ENCODE data around the gene FGR. TPM values are rescaled to one million over a fixed set of nuclear protein-coding genes. Genes with fewer than 3 reads are reported as not detected.

FGR gene
- total RNA-seq, 1 donor = 0.36 TPM

GRCh38 chr1:27605300-27605766 is 29.7 kb downstream of the FGR start:
- no peaks in the 10 kb centered on the region for H3K36me3 ChIP-seq (ENCODE audit: insufficient read depth, low read length)
- no peaks in the 10 kb centered on the region for H3K9me3 ChIP-seq (ENCODE audit: low read depth, low read length)
- no peak overlapping the region for H3K27ac ChIP-seq (ENCODE audit: low read depth, low read length)
- no peak overlapping the region for H3K4me2 ChIP-seq (ENCODE audit: insufficient read depth, low read length)
- peak; percentile 79 for DNase-seq (ENCODE audit: insufficient read length, low spot score, missing footprints)
- H2AFZ ChIP-seq (ENCODE audit: low read length) = no peak overlapping the region
- peaks cover 21% of the 10 kb centered on the region for H4K20me1 ChIP-seq (ENCODE audit: insufficient read depth, low read length)
- H3K27me3 ChIP-seq (ENCODE audit: insufficient read depth, low read length) = peaks cover 7% of the 10 kb centered on the region
- peaks cover 17% of the 10 kb centered on the region for H3K4me1 ChIP-seq (ENCODE audit: insufficient read depth, low read length)
- peaks cover 33% of the 10 kb centered on the region for H3K79me2 ChIP-seq (ENCODE audit: insufficient read depth, low read length)
- TF ChIP-seq, protein P1, sequence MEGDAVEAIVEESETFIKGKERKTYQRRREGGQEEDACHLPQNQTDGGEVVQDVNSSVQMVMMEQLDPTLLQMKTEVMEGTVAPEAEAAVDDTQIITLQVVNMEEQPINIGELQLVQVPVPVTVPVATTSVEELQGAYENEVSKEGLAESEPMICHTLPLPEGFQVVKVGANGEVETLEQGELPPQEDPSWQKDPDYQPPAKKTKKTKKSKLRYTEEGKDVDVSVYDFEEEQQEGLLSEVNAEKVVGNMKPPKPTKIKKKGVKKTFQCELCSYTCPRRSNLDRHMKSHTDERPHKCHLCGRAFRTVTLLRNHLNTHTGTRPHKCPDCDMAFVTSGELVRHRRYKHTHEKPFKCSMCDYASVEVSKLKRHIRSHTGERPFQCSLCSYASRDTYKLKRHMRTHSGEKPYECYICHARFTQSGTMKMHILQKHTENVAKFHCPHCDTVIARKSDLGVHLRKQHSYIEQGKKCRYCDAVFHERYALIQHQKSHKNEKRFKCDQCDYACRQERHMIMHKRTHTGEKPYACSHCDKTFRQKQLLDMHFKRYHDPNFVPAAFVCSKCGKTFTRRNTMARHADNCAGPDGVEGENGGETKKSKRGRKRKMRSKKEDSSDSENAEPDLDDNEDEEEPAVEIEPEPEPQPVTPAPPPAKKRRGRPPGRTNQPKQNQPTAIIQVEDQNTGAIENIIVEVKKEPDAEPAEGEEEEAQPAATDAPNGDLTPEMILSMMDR (IDR thresholded peaks at IDR 0.05; ENCODE audit: extremely low read depth, low read depth, low read length) = no peak
- H3K4me3 ChIP-seq (ENCODE audit: insufficient read depth, low read length) = no peak overlapping the region

DNA sequence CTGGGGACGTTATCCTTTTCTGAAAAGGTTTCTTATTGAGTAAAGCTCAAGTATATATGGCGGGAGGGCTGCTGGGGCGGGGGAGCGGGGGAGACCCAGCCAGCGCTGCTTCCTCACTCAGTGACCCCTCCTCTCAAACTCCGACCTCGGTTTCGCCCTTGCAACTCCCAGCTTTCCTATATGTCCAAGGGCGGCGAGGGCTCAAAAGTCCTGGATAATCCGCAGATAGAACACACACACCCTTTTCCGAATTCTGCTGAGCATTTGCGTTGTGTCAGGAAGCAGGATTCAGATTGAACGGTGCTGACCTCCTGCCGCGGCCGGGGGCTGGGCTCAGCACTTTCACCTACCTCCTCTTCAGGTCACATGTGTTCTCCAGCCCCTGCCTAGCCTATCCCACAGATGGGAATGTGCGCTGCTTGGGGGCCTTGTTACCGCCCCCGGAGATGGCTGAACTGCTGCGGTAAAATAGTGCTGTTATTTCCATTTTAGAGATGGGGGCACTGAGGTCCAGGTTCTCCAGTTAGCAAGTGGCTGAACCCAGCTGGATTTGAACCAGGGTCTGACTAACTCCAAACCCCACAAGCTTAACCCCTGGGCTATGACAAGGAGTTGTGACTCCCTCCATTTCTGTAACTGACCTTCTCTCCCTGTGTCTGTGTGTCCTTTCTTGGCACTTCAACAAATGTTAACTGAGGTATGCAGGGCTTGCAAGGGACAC is 30.2 kb downstream of the FGR start:
- peak overlapping the region; percentile 92 for H3K4me2 ChIP-seq (ENCODE audit: insufficient read depth, low read length)
- peak; percentile 62 for DNase-seq (ENCODE audit: insufficient read length, low spot score, missing footprints)
- H3K4me3 ChIP-seq (ENCODE audit: insufficient read depth, low read length) = peak overlapping the region; percentile 87
- TF ChIP-seq, protein P1 (IDR thresholded peaks at IDR 0.05; ENCODE audit: extremely low read depth, low read depth, low read length) = no peak
- H3K79me2 ChIP-seq (ENCODE audit: insufficient read depth, low read length) = peaks cover 39% of the 10 kb centered on the region
- H3K36me3 ChIP-seq (ENCODE audit: insufficient read depth, low read length) = no peaks in the 10 kb centered on the region
- H3K9me3 ChIP-seq (ENCODE audit: low read depth, low read length) = no peaks in the 10 kb centered on the region
- no peak overlapping the region for H2AFZ ChIP-seq (ENCODE audit: low read length)
- peaks cover under 1% of the 10 kb centered on the region for H3K27me3 ChIP-seq (ENCODE audit: insufficient read depth, low read length)
- peaks cover 22% of the 10 kb centered on the region for H3K4me1 ChIP-seq (ENCODE audit: insufficient read depth, low read length)
- H4K20me1 ChIP-seq (ENCODE audit: insufficient read depth, low read length) = peaks cover 27% of the 10 kb centered on the region
- H3K27ac ChIP-seq (ENCODE audit: low read depth, low read length) = no peak overlapping the region

DNA sequence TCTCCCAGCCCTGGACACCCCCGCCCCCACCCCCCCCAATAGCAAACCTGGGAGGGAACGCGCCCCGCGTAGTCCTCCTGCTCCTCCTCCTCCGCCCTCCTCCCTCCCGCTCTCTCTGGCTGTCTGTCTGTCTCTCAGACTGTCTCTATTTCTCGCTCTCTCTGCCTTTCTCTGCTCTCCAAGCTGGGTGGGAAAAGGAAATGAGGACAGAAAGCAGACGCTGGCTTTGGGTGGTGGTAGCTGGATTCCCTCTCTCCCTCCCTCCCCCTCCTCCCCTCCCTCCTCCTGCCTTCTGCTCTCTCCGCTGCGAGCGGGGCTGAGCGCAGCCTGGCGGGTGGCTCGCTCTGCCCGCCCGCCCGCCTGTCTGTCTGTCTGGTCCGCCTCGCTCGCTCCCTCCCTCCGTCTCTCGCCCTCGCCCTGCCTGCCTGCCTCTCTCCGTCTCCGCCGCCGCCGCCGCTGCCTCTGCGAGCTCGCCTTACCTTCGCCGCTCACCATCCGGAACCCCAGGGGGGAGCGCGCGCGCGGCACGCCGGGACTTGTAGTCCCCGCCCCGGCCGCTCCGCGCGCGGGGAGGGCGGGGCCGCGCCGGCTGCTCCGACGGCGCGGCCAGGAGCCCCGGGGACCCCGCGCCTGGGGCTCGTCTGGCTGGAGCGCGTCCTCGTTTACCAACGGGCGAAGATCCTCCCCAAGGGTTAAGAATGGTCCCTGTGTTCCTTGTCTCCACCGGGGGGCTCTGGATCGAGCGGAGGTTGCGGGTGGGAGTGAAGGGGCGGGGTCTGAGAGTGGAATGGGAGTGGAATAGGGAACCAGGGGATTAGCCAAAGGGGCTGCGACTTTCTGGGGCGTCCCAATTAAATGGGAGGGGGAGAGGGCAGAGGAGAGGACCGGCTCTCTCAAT is 31.1 kb downstream of the FGR start, which contains the start of gene AHDC1:
AHDC1 (minus strand) TSS at position 464 of the 898 bp plus-strand sequence. CDS start 52,029 bp downstream, outside the sequence.
- Histone ChIP-seq H3K4me2 (ENCODE audit: insufficient read depth, low read length) (peak within 1 kb of the TSS; percentile 92), H3K4me3 (ENCODE audit: insufficient read depth, low read length) (peak within 1 kb of the TSS; percentile 87), H3K36me3 (ENCODE audit: insufficient read depth, low read length) (no peaks in the 10 kb centered on the region), H3K9me3 (ENCODE audit: low read depth, low read length) (no peaks in the 10 kb centered on the region), H3K4me1 (ENCODE audit: insufficient read depth, low read length) (peaks cover 29% of the 10 kb centered on the region), H2AFZ (ENCODE audit: low read length) (peak within 1 kb of the TSS; percentile 85), H4K20me1 (ENCODE audit: insufficient read depth, low read length) (peaks cover 35% of the 10 kb centered on the region), H3K27me3 (ENCODE audit: insufficient read depth, low read length) (no peaks in the 10 kb centered on the region), H3K79me2 (ENCODE audit: insufficient read depth, low read length) (peaks cover 47% of the 10 kb centered on the region), H3K27ac (ENCODE audit: low read depth, low read length) (peak within 1 kb of the TSS; percentile 33)
- TF ChIP-seq, protein P1 (IDR thresholded peaks at IDR 0.05; ENCODE audit: extremely low read depth, low read depth, low read length) = no peak
- peak; percentile 99 for DNase-seq (ENCODE audit: insufficient read length, low spot score, missing footprints)

Data from osteoblast (primary cell).